Activated CD4-positive, alpha-beta T cell treated with anti-CD3 and anti-CD28 coated beads, Interleukin-2, amount 50 U/mL, for 16 hours (primary cell): ENCODE data around the gene SLC49A4.
A peak's percentile ranks its signal among the peaks of the same experiment; 100 is the strongest.
"Not testable (repeated sequence)": the region's sequence is repeated elsewhere in the genome, so short reads cannot be mapped to it uniquely, and the experiment has no call there.

Experiments
- DNase-seq: peaks from one replicate; pipeline ENCODE4 v3.0.0-alpha.2; 2020

SLC49A4 gene

GRCh38 chr3:122794779-122795673, at the start of gene SLC49A4:
Gene SLC49A4 (plus strand): TSS chr3:122795069. CDS start chr3:122795193, 124 bp downstream.
- DNase-seq, result peak; percentile 72

- no peak for DNase-seq
Observed at GRCh38 chr3:122745369-122746021, 49.4 kb upstream of the SLC49A4 start.

- not testable (repeated sequence) for DNase-seq
Observed at GRCh38 chr3:122747295-122747694, 47.6 kb upstream of the SLC49A4 start.

GRCh38 chr3:122748347-122748746, 46.5 kb upstream of the SLC49A4 start:
- no peak for DNase-seq

- DNase-seq, result peak; percentile 56
Observed at GRCh38 chr3:122754929-122755328, 39.9 kb upstream of the SLC49A4 start.

- DNase-seq, result no peak
Observed at GRCh38 chr3:122755491-122755890, 39.4 kb upstream of the SLC49A4 start.

- DNase-seq, result no peak
Observed at GRCh38 chr3:122758877-122759560, 35.9 kb upstream of the SLC49A4 start.

- DNase-seq, result no peak
Observed at GRCh38 chr3:122760453-122761271, 34.2 kb upstream of the SLC49A4 start.

- DNase-seq, result no peak
Observed at GRCh38 chr3:122766430-122766829, 28.4 kb upstream of the SLC49A4 start.

- DNase-seq, result no peak
Observed at GRCh38 chr3:122767540-122768372, 27.1 kb upstream of the SLC49A4 start.

GRCh38 chr3:122770521-122771202, 24.2 kb upstream of the SLC49A4 start:
- no peak for DNase-seq

GRCh38 chr3:122772827-122773226, 22.0 kb upstream of the SLC49A4 start:
- no peak for DNase-seq

- no peak for DNase-seq
Observed at GRCh38 chr3:122773944-122774509, 20.8 kb upstream of the SLC49A4 start.

GRCh38 chr3:122774564-122774963, 20.3 kb upstream of the SLC49A4 start:
- no peak for DNase-seq

GRCh38 chr3:122776675-122777468, 18.0 kb upstream of the SLC49A4 start:
- DNase-seq, result no peak

GRCh38 chr3:122777563-122777962, 17.3 kb upstream of the SLC49A4 start:
- DNase-seq, result no peak

GRCh38 chr3:122782804-122783203, 12.1 kb upstream of the SLC49A4 start:
- no peak for DNase-seq

- DNase-seq, result no peak
Observed at GRCh38 chr3:122784436-122784835, 10.4 kb upstream of the SLC49A4 start.

- no peak for DNase-seq
Observed at GRCh38 chr3:122785231-122785630, 9.6 kb upstream of the SLC49A4 start.

GRCh38 chr3:122786066-122786465, 8.8 kb upstream of the SLC49A4 start:
- DNase-seq, result no peak
